Right ventricle myocardium inferior (tissue), 1 donor: ENCODE measurements around the gene COX19. TPM values are rescaled to one million over a fixed set of nuclear protein-coding genes. Genes with fewer than 3 reads are reported as not detected.
A peak's percentile ranks its signal among the peaks of the same experiment; 100 is the strongest.
"Not testable (repeated sequence)": the region's sequence is repeated elsewhere in the genome, so short reads cannot be mapped to it uniquely, and the experiment has no call there.

ENCODE experiments used
- ATAC-seq: fragments of 200-7000 bp; cut with Tn5 transposase; one replicate; pipeline ENCODE4 v1.9.1; 2020; ENCODE audit warnings: mild to moderate bottlenecking, moderate library complexity
- DNase-seq: peaks from one replicate; pipeline ENCODE4 v3.0.0; 2021; ENCODE audit errors: missing footprints
- intact Hi-C: fragments of 100-400 bp; cut with DNase I; formaldehyde crosslinking; loops from one replicate; pipeline ENCODE4 v1.11.0; 2022
- total RNA-seq: library from RNA; stranded (reverse); fragmentation: NEBNext Ultra II Directional; extraction: Animal tissue kit (Norgen Biotek cat#: 25700); gene quantifications from one replicate; pipeline ENCODE4 v1.2.1, GENCODE V29; 2021
- donor health status: DM: no; HTN: yes; CAD: no; lungs with severe emphysema.

Gene COX19
- total RNA-seq, 1 donor from 2014 or later: 8.2 TPM

- intact Hi-C loops: no loop called here
- DNase-seq (no peak), ATAC-seq (no peak)
Observed at GRCh38 chr7:938546-939185, 36.7 kb downstream of the COX19 start.

- intact Hi-C loops: no loop called here
- ATAC-seq: no peak
- DNase-seq: no peak
Observed at GRCh38 chr7:937856-938484, 37.4 kb downstream of the COX19 start.

GRCh38 chr7:936386-937054 lies 38.8 kb downstream of the COX19 start:
- peak; percentile 59 for DNase-seq
- ATAC-seq: no peak
- intact Hi-C loops: no loop called here

GRCh38 chr7:935874-936385 lies 39.4 kb downstream of the COX19 start:
- DNase-seq (peak; percentile 11), ATAC-seq (no peak)
- intact Hi-C loops: no loop called here

- intact Hi-C loops: no loop called here
- DNase-seq: peak; percentile 49
- no peak for ATAC-seq
Observed at GRCh38 chr7:935164-935873, 40.0 kb downstream of the COX19 start.

- ATAC-seq (no peak), DNase-seq (peak; percentile 54)
- intact Hi-C loops: no loop called here
Observed at GRCh38 chr7:934469-935163, 40.7 kb downstream of the COX19 start.

- no peak for ATAC-seq
- intact Hi-C loops: no loop called here
Observed at GRCh38 chr7:932651-932975, 42.7 kb downstream of the COX19 start.

GRCh38 chr7:931871-932650 lies 43.3 kb downstream of the COX19 start:
- intact Hi-C loops: no loop called here
- ATAC-seq: no peak
- DNase-seq: peak; percentile 21

More at GRCh38 chr7:932651-932975, 42.7 kb downstream of the COX19 start:
- peak; percentile 9 for DNase-seq

GRCh38 chr7:930975-931758 lies 44.2 kb downstream of the COX19 start:
- DNase-seq: peak; percentile 50
- ATAC-seq: no peak
- intact Hi-C loops: no loop called here

GRCh38 chr7:929311-929711 lies 46.0 kb downstream of the COX19 start:
- no peak for ATAC-seq
- intact Hi-C loops: no loop called here
- peak; percentile 49 for DNase-seq

GRCh38 chr7:927031-927671 lies 48.2 kb downstream of the COX19 start:
- DNase-seq: peak; percentile 30
- intact Hi-C loops: no loop called here
- no peak for ATAC-seq

GRCh38 chr7:926061-927030 lies 49.0 kb downstream of the COX19 start:
- peak; percentile 45 for DNase-seq
- intact Hi-C loops: no loop called here
- ATAC-seq: no peak

- ATAC-seq (no peak), DNase-seq (peak; percentile 72)
- intact Hi-C loops: loop anchor here (2.0 kb wide), 1 partner anchor 53 kb away; no protein-coding TSS in a partner anchor
Observed at GRCh38 chr7:925601-926000, 49.7 kb downstream of the COX19 start.

- intact Hi-C loops: loop anchor here (2.0 kb wide), 1 partner anchor 54 kb away; no protein-coding TSS in a partner anchor
- DNase-seq (peak; percentile 63), ATAC-seq (no peak)
Observed at GRCh38 chr7:924541-925231, 50.7 kb downstream of the COX19 start.

- peak; percentile 71 for DNase-seq
- not testable (repeated sequence) for ATAC-seq
- intact Hi-C loops: loop anchor here (2.0 kb wide), 1 partner anchor 55 kb away; no protein-coding TSS in a partner anchor
Observed at GRCh38 chr7:924042-924441, 51.3 kb downstream of the COX19 start.
